GM12891 (cell line): Measurements from ENCODE around the gene FREM1.

Experiments
- PAX5 ChIP-seq: IDR thresholded peaks from 2 replicates; pipeline ENCODE4 v1.6.1; 2011; ENCODE audit warnings: low read length, moderate library complexity, mild to moderate bottlenecking; ENCODE audit not compliant: insufficient read depth, severe bottlenecking
- POLR2A ChIP-seq: IDR thresholded peaks from 2 replicates; pipeline ENCODE4 v1.6.1; 2011; ENCODE audit warnings: low read depth, low read length, control low read depth
- POLR2AphosphoS5 ChIP-seq: IDR thresholded peaks from 2 replicates; pipeline ENCODE4 v1.6.1; 2011; ENCODE audit warnings: low read depth, low read length, control low read depth
- POU2F2 ChIP-seq: IDR thresholded peaks from 2 replicates; pipeline ENCODE4 v1.6.1; 2011; ENCODE audit warnings: low read depth, mild to moderate bottlenecking, control low read depth, low read length, moderate library complexity
- TAF1 ChIP-seq: IDR thresholded peaks from 2 replicates; pipeline ENCODE4 v1.6.1; 2011; ENCODE audit warnings: low read depth, low read length, control low read depth

GRCh38 chr9:14895806-14896205 is 14.4 kb downstream of the FREM1 start:
- TF ChIP-seq POLR2AphosphoS5 (no peak), POLR2A (no peak), POU2F2 (no peak), TAF1 (no peak), PAX5 (no peak)
